ENCODE results near the gene TMPRSS11A. TPM values are rescaled to one million over a fixed set of nuclear protein-coding genes. Genes with fewer than 3 reads are reported as not detected.

Gene TMPRSS11A
- total and polyA plus RNA-seq, 11 donors = not detected

GRCh38 chr4:67931256-67931655 is 32.0 kb downstream of the TMPRSS11A start:
- intact Hi-C loops (cut with DNase I) = no loop called here
- H3K36me3 ChIP-seq = no peaks in the 10 kb centered on the region
- no peak overlapping the region for H3K4me3 ChIP-seq
- 90 to 95% (median 92%) methylated on average over 3 of the region's 3 CpGs for WGBS, 4 donors
- H3K27me3 ChIP-seq = no peaks in the 10 kb centered on the region
- H3K4me1 ChIP-seq = no peaks in the 10 kb centered on the region
- TF ChIP-seq POLR2A (IDR thresholded peaks at IDR 0.05) (no peak), CTCF (IDR thresholded peaks at IDR 0.05) (no peak)
- no peaks in the 10 kb centered on the region for H3K9me3 ChIP-seq
- no peak for DNase-seq
- no peak overlapping the region for H3K27ac ChIP-seq
- no peak for ATAC-seq

GRCh38 chr4:67929426-67929825 is 33.9 kb downstream of the TMPRSS11A start:
- no peaks in the 10 kb centered on the region for H3K4me1 ChIP-seq
- H3K36me3 ChIP-seq = no peaks in the 10 kb centered on the region
- intact Hi-C loops (cut with DNase I) = no loop called here
- 72 to 82% (median 73%) methylated on average over 3 of the region's 3 CpGs for WGBS, 4 donors
- DNase-seq (no peak), ATAC-seq (no peak)
- no peak overlapping the region for H3K27ac ChIP-seq
- H3K9me3 ChIP-seq = no peaks in the 10 kb centered on the region
- no peak overlapping the region for H3K4me3 ChIP-seq
- no peaks in the 10 kb centered on the region for H3K27me3 ChIP-seq
- TF ChIP-seq CTCF (IDR thresholded peaks at IDR 0.05) (no peak), POLR2A (IDR thresholded peaks at IDR 0.05) (no peak)

- intact Hi-C loops (cut with DNase I) = no loop called here
- WGBS, 4 donors = 21 to 26% (median 22%) methylated on average over 3 of the region's 3 CpGs
- TF ChIP-seq POLR2A (IDR thresholded peaks at IDR 0.05) (no peak), CTCF (IDR thresholded peaks at IDR 0.05) (no peak)
- DNase-seq (no peak), ATAC-seq (no peak)
- Histone ChIP-seq H3K27me3 (no peaks in the 10 kb centered on the region), H3K27ac (no peak overlapping the region), H3K9me3 (no peaks in the 10 kb centered on the region), H3K36me3 (no peaks in the 10 kb centered on the region), H3K4me1 (no peaks in the 10 kb centered on the region), H3K4me3 (no peak overlapping the region)
Measured at GRCh38 chr4:67928546-67928945, 34.7 kb downstream of the TMPRSS11A start.

GRCh38 chr4:67927251-67927650 is 36.0 kb downstream of the TMPRSS11A start:
- WGBS, 4 donors = 93 to 98% (median 96%) methylated on average over 3 of the region's 3 CpGs
- Histone ChIP-seq H3K27ac (no peak overlapping the region), H3K4me1 (no peaks in the 10 kb centered on the region), H3K4me3 (no peak overlapping the region), H3K36me3 (no peaks in the 10 kb centered on the region), H3K27me3 (no peaks in the 10 kb centered on the region), H3K9me3 (no peaks in the 10 kb centered on the region)
- ATAC-seq (no peak), DNase-seq (no peak)
- TF ChIP-seq CTCF (IDR thresholded peaks at IDR 0.05) (no peak), POLR2A (IDR thresholded peaks at IDR 0.05) (no peak)
- intact Hi-C loops (cut with DNase I) = no loop called here

Data from heart left ventricle (tissue), 16 donors.